IMR-90 (cell line): ENCODE results near the gene ANKFY1.

Experiments
- CTCF ChIP-seq: conservative IDR thresholded peaks from 2 replicates; pipeline ENCODE4 v1.5.1; 2012; ENCODE audit warnings: mild to moderate bottlenecking, low read depth, low read length, improper control_type of control experiment
- USF2 ChIP-seq: fragments of 150-350 bp; IDR thresholded peaks from 2 replicates; pipeline ENCODE4 v1.6.1; 2017; ENCODE audit warnings: mild to moderate bottlenecking, antibody characterized with exemption, low read length, low read depth

- TF ChIP-seq CTCF = no peak
- TF ChIP-seq USF2 = no peak
These were observed 144.5 kb downstream of the ANKFY1 start for GRCh38 chr17:4119299-4119698.
